IMR-90 (cell line): ENCODE results near the gene KCNG4. TPM values are rescaled to one million over a fixed set of nuclear protein-coding genes. Genes with fewer than 3 reads are reported as not detected.
"Not testable (repeated sequence)": the region's sequence is repeated elsewhere in the genome, so short reads cannot be mapped to it uniquely, and the experiment has no call there.

Source experiments
- ATAC-seq: fragments of 200-7000 bp; cut with Tn5 transposase; 2 replicates; pipeline ENCODE4 v1.9.1; 2020; ENCODE audit warnings: low read depth, mild to moderate bottlenecking, moderate library complexity
- BruUV-seq: library from RNA; stranded (reverse); fragments of 400-500 nt; replicated peaks from 2 replicates; lab custom pipeline; 2021; lab: Mats Ljungman, UMichigan
- CTCF ChIA-PET: fragments of 300-600 bp; formaldehyde crosslinking; extraction: SDS; loops from one replicate; lab custom pipeline; 2021; ENCODE audit warnings: antibody characterized with exemption; lab: Yijun Ruan, JAX
- POLR2A ChIA-PET: fragments of 300-600 bp; sonication (Branson Sonifier 250); formaldehyde crosslinking; loops from one replicate; lab custom pipeline; 2022; ENCODE audit warnings: antibody characterized with exemption; ENCODE audit not compliant: unreplicated experiment; lab: Charles Lee
- DNase-seq: peaks from one replicate; pipeline ENCODE4 v3.0.0; 2013
- H2AFZ ChIP-seq: replicated peaks from 2 replicates; pipeline ENCODE3; 2013; ENCODE audit warnings: low read length, mild to moderate bottlenecking; ENCODE audit not compliant: poor library complexity
- H2AK5ac ChIP-seq: 2 replicates; pipeline ENCODE4 v1.6.1; 2013; ENCODE audit warnings: low read depth, low read length, inconsistent platforms
- H2AK9ac ChIP-seq: replicated peaks from 2 replicates; pipeline ENCODE3; 2013; ENCODE audit warnings: mild to moderate bottlenecking, low read depth, low read length, moderate library complexity; ENCODE audit not compliant: poor library complexity
- H2BK120ac ChIP-seq: 2 replicates; pipeline ENCODE4 v1.6.1; 2013; ENCODE audit warnings: low read depth, low read length, inconsistent platforms
- H2BK15ac ChIP-seq: 3 replicates; pipeline ENCODE4 v1.6.1; 2013; ENCODE audit warnings: low read depth, low read length, inconsistent platforms
- H2BK20ac ChIP-seq: 2 replicates; pipeline ENCODE4 v1.6.1; 2013; ENCODE audit warnings: low read depth, mild to moderate bottlenecking, inconsistent platforms, low read length, moderate library complexity
- H2BK5ac ChIP-seq: 2 replicates; pipeline ENCODE4 v1.6.1; 2013; ENCODE audit warnings: mild to moderate bottlenecking, low read depth, low read length, inconsistent platforms; ENCODE audit not compliant: poor library complexity, severe bottlenecking
- H3K14ac ChIP-seq: replicated peaks from 2 replicates; pipeline ENCODE4 v1.6.1; 2013; ENCODE audit warnings: low read depth, low read length, inconsistent platforms
- H3K18ac ChIP-seq: 2 replicates; pipeline ENCODE4 v1.6.1; 2013; ENCODE audit warnings: low read depth, low read length, control low read depth
- H3K23ac ChIP-seq: 2 replicates; pipeline ENCODE4 v1.6.1; 2013; ENCODE audit warnings: low read depth, low read length, inconsistent platforms
- H3K27ac ChIP-seq: 2 replicates; pipeline ENCODE4 v1.5.1; 2013; ENCODE audit warnings: mild to moderate bottlenecking, control low read depth, low read length; ENCODE audit not compliant: insufficient read depth
- H3K27me3 ChIP-seq: 2 replicates; pipeline ENCODE4 v1.6.1; 2013; ENCODE audit warnings: low read length; ENCODE audit not compliant: control insufficient read depth, insufficient read depth
- H3K36me3 ChIP-seq: 2 replicates; pipeline ENCODE4 v1.6.1; 2013; ENCODE audit warnings: low read length, mixed read lengths; ENCODE audit not compliant: control insufficient read depth, insufficient read depth
- H3K4ac ChIP-seq: 2 replicates; pipeline ENCODE4 v1.6.1; 2013; ENCODE audit warnings: low read depth, low read length, inconsistent platforms
- H3K4me1 ChIP-seq: 2 replicates; pipeline ENCODE4 v1.6.1; 2013; ENCODE audit warnings: low read length, mixed read lengths; ENCODE audit not compliant: control insufficient read depth, insufficient read depth
- H3K4me2 ChIP-seq: 2 replicates; pipeline ENCODE4 v1.6.1; 2013; ENCODE audit warnings: low read depth, mild to moderate bottlenecking, control low read depth, low read length, moderate library complexity
- H3K4me3 ChIP-seq: 2 replicates; pipeline ENCODE4 v1.5.1; 2013; ENCODE audit warnings: low read depth, mild to moderate bottlenecking, control low read depth, low read length, moderate library complexity; ENCODE audit not compliant: insufficient read depth
- H3K56ac ChIP-seq: 2 replicates; pipeline ENCODE4 v1.6.1; 2013; ENCODE audit warnings: low read length, inconsistent platforms; ENCODE audit not compliant: insufficient read depth; ENCODE audit errors: extremely low read depth
- H3K79me1 ChIP-seq, 2 experiments: 2 replicates each; pipeline ENCODE4 v1.6.1; 2013; ENCODE audit warnings: low read length in 2 of 2, inconsistent platforms in 1 of 2, low read depth in 1 of 2
- H3K9ac ChIP-seq: 2 replicates; pipeline ENCODE4 v1.6.1; 2013; ENCODE audit warnings: low read depth, low read length, control low read depth
- H3K9me1 ChIP-seq: 2 replicates; pipeline ENCODE4 v1.6.1; 2013; ENCODE audit warnings: low read length, inconsistent platforms; ENCODE audit not compliant: insufficient read depth
- H3K9me3 ChIP-seq: 2 replicates; pipeline ENCODE4 v1.6.1; 2013; ENCODE audit warnings: low read length; ENCODE audit not compliant: control insufficient read depth, insufficient read depth
- H4K20me1 ChIP-seq: 2 replicates; pipeline ENCODE4 v1.6.1; 2013; ENCODE audit warnings: low read length, inconsistent platforms; ENCODE audit not compliant: insufficient read depth
- H4K5ac ChIP-seq: 2 replicates; pipeline ENCODE4 v1.6.1; 2013; ENCODE audit warnings: mild to moderate bottlenecking, low read depth, low read length, control low read depth
- H4K8ac ChIP-seq, 2 experiments: 2 replicates each; pipeline ENCODE4 v1.6.1; 2013; ENCODE audit warnings: low read depth in 2 of 2, low read length in 2 of 2, control low read depth in 1 of 2, inconsistent platforms in 1 of 2
- H4K91ac ChIP-seq: 2 replicates; pipeline ENCODE4 v1.6.1; 2013; ENCODE audit warnings: low read depth, low read length, inconsistent platforms; ENCODE audit not compliant: insufficient read depth
- CTCF ChIP-seq: conservative IDR thresholded peaks from 2 replicates; pipeline ENCODE4 v1.5.1; 2012; ENCODE audit warnings: mild to moderate bottlenecking, low read depth, low read length, improper control_type of control experiment
- FOS ChIP-seq: fragments of 150-350 bp; IDR thresholded peaks from 2 replicates; pipeline ENCODE4 v1.6.1; 2016; ENCODE audit warnings: low read depth, low read length
- RAD21 ChIP-seq: IDR thresholded peaks from 2 replicates; pipeline ENCODE4 v1.6.1; 2012; ENCODE audit warnings: low read length, improper control_type of control experiment
- RFX5 ChIP-seq: IDR thresholded peaks from 2 replicates; pipeline ENCODE4 v1.8.0; 2012; ENCODE audit warnings: low read depth, mild to moderate bottlenecking, low read length, moderate library complexity
- SMC3 ChIP-seq: fragments of 150-350 bp; IDR thresholded peaks from 2 replicates; pipeline ENCODE4 v1.6.1; 2016; ENCODE audit warnings: low read depth, mild to moderate bottlenecking, antibody characterized with exemption, low read length, moderate library complexity
- WGBS, 2 experiments: methylation state at CpG; one replicate each; pipeline versions ENCODE4 v1.1.5 to v1.1.7; 2013; ENCODE audit warnings: missing lambda C conversion rate in 2 of 2; ENCODE audit not compliant: insufficient read length in 1 of 2; ENCODE audit errors: extremely low coverage in 2 of 2; 5-methylcytosine and 5-hydroxymethylcytosine counted together
- dilution Hi-C: fragments of 300-500 bp; cut with HindIII; formaldehyde crosslinking; loops from one replicate; pipeline ENCODE4 v1.14.3; 2018; ENCODE audit warnings: low sequenced_read_pairs; ENCODE audit not compliant: unreplicated experiment
- in situ Hi-C: fragments of 300-500 bp; cut with MboI; formaldehyde crosslinking; loops from 3 replicates; pipeline ENCODE4 v1.14.3; 2019; ENCODE audit warnings: low sequenced_read_pairs, inconsistent platforms, mixed read lengths
- intact Hi-C: fragments of 100-400 bp; cut with micrococcal nuclease; formaldehyde crosslinking; loops from 2 replicates; pipeline ENCODE4 v1.10.0; 2022
- polyA plus RNA-seq, 3 experiments: library from polyadenylated mRNA; depleted of rRNA; stranded (reverse); fragments of >200 nt; gene quantifications; 2 replicates each; pipeline ENCODE4 v1.2.3, GENCODE V29; 2012; ENCODE audit warnings: low replicate concordance in 1 of 3
- total RNA-seq: library from RNA; depleted of rRNA; stranded (reverse); fragments of >200 nt; gene quantifications from 2 replicates; pipeline ENCODE4 v1.2.3, GENCODE V29; 2012

The KCNG4 gene
- total and polyA plus RNA-seq, 2 of the 4 experiments (the other 2 are of a cell fraction), result not detected

DNA sequence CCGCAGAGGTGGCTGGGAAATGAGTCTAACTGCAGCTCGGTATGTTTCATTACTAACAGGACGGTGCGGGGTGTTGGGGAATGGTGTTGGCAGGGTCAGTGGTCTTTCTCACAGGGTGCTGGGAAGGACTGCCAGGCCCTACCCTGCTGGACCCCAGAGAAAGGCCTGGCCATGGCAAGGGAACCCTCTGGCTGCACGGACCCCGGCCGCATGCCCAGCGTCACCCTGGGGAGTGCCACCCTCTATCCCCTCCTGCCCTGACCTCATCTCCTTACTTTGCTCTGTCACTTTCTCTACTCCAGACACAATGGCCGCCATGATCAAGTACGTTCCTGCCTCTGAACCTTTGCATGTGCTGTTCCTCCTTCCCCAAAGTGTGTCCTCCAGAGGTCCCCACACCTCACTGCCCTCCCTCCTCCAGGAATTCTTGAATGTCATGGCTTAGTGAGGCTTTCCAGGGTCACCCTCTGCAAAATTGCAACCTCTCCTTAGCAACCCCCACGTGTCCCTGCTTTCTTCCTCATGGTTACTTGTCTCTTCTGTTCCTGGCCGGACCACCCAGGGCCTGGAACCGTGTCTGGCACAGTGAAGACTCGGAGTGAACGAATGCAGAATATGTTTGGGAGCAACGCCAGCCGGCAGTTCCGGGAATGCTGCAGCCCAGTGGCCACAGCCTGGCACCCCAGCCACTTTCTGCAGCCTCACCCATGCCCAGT lies 33.7 kb downstream of the KCNG4 start:
- no peaks in the 10 kb centered on the region for H3K9me1 ChIP-seq
- H3K18ac ChIP-seq, result no peak overlapping the region
- H4K5ac ChIP-seq, result no peak overlapping the region
- no peak overlapping the region for H3K4me2 ChIP-seq
- H4K20me1 ChIP-seq, result no peaks in the 10 kb centered on the region
- dilution Hi-C loops, result no loop called here
- no peak overlapping the region for H2AFZ ChIP-seq
- H3K9ac ChIP-seq, result no peak overlapping the region
- no peak overlapping the region for H4K8ac ChIP-seq
- H3K56ac ChIP-seq, result no peak overlapping the region
- H3K79me1 ChIP-seq, result no peaks in the 10 kb centered on the region
- CTCF ChIA-PET, result no interaction called here
- H2AK9ac ChIP-seq, result no peak overlapping the region
- H2AK5ac ChIP-seq, result no peak overlapping the region
- H3K27ac ChIP-seq, result no peak overlapping the region
- H3K23ac ChIP-seq, result no peak overlapping the region
- H3K4me1 ChIP-seq, result no peaks in the 10 kb centered on the region
- no peak overlapping the region for H3K4me3 ChIP-seq
- no TSS peak for BruUV-seq
- H3K27me3 ChIP-seq, result peaks cover 29% of the 10 kb centered on the region
- no peak overlapping the region for H2BK20ac ChIP-seq
- POLR2A ChIA-PET, result no interaction called here
- 82% methylated on average over 4 of the region's 18 CpGs; no CpG with 5 or more reads in 1 of the 2 experiments for WGBS, 2 experiments
- no peak for ATAC-seq
- no peak for TF ChIP-seq RAD21
- TF ChIP-seq FOS, result no peak
- no peak for TF ChIP-seq RFX5
- no peak for TF ChIP-seq SMC3
- no peak for TF ChIP-seq CTCF
- in situ Hi-C loops, result no loop called here
- DNase-seq, result no peak
- no peaks in the 10 kb centered on the region for H3K9me3 ChIP-seq
- intact Hi-C loops, result no loop called here
- H3K14ac ChIP-seq, result no peak overlapping the region
- no peak overlapping the region for H4K91ac ChIP-seq
- H2BK15ac ChIP-seq, result no peak overlapping the region
- H3K4ac ChIP-seq, result no peak overlapping the region
- H3K36me3 ChIP-seq, result no peaks in the 10 kb centered on the region
- no peak overlapping the region for H2BK5ac ChIP-seq
- H2BK120ac ChIP-seq, result no peak overlapping the region

GRCh38 chr16:84205123-84205522 lies 34.7 kb downstream of the KCNG4 start:
- ATAC-seq (peak; percentile 69; the same call in 1 of the 2 replicates), DNase-seq (peak; percentile 47)
- H3K14ac ChIP-seq, H2BK5ac ChIP-seq, H3K18ac ChIP-seq, H3K36me3 ChIP-seq, H2BK15ac ChIP-seq, H2BK120ac ChIP-seq, H3K9me3 ChIP-seq, H3K9ac ChIP-seq, H3K4me3 ChIP-seq, H3K4me1 ChIP-seq, BruUV-seq, H2AK5ac ChIP-seq, dilution Hi-C loops, H3K27ac ChIP-seq, POLR2A ChIA-PET, H3K56ac ChIP-seq, H4K20me1 ChIP-seq, intact Hi-C loops, H4K8ac ChIP-seq, H4K91ac ChIP-seq, H3K4me2 ChIP-seq, H2BK20ac ChIP-seq, H4K5ac ChIP-seq, H3K79me1 ChIP-seq, H3K4ac ChIP-seq, CTCF ChIA-PET, H3K9me1 ChIP-seq, H2AK9ac ChIP-seq, H3K23ac ChIP-seq, H2AFZ ChIP-seq, in situ Hi-C loops: not testable (repeated sequence)
- 80% methylated on average over 1 of the region's 6 CpGs; no CpG with 5 or more reads in 1 of the 2 experiments for WGBS, 2 experiments
- H3K27me3 ChIP-seq, result peaks cover 30% of the 10 kb centered on the region
